Fibroblast of pulmonary artery (primary cell): ENCODE measurements around the gene CDH16.
A peak's percentile ranks its signal among the peaks of the same experiment; 100 is the strongest.
"Not testable (repeated sequence)": the region's sequence is repeated elsewhere in the genome, so short reads cannot be mapped to it uniquely, and the experiment has no call there.

Source experiments
- DNase-seq: peaks from one replicate; pipeline ENCODE4 v3.0.0-alpha.2; 2010; ENCODE audit warnings: low read depth
- H3K4me3 ChIP-seq: replicated peaks from 2 replicates; pipeline ENCODE4 v1.5.1; 2011; ENCODE audit warnings: low read depth, mild to moderate bottlenecking, control low read depth, low read length, moderate library complexity
- CTCF ChIP-seq: IDR thresholded peaks from 2 replicates; pipeline ENCODE4 v1.5.1; 2011; ENCODE audit warnings: mild to moderate bottlenecking, control low read depth, low read length, inconsistent platforms; ENCODE audit errors: missing control alignments

The CDH16 gene

DNA sequence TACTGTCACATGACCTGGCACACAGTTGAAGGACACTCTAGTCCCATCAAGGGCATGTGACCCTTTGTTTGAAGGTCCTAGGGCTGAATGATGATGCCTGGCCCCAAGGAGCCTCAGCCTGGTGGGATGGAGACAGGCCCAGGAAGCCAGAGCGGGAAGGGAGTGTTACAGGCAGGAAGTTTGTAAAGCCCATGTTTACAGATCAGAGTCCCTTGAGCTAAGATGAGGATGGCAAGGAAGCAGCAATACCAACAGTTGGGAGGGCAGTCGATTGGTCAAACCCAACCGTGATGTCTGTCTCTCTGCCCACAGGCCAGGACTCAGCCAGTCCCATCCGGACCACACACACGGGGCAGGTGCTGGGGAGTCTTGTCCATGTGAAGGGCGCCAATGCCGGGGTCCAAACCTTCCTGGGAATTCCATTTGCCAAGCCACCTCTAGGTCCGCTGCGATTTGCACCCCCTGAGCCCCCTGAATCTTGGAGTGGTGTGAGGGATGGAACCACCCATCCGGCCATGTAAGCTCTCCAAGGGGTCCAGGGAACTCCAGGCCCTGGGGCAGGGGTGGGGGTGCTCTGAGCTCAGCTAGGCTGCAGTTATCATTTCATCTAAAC, 19.1 kb upstream of the CDH16 start:
- no peak for TF ChIP-seq CTCF
- no peak for DNase-seq
- no peak overlapping the region for H3K4me3 ChIP-seq

DNA sequence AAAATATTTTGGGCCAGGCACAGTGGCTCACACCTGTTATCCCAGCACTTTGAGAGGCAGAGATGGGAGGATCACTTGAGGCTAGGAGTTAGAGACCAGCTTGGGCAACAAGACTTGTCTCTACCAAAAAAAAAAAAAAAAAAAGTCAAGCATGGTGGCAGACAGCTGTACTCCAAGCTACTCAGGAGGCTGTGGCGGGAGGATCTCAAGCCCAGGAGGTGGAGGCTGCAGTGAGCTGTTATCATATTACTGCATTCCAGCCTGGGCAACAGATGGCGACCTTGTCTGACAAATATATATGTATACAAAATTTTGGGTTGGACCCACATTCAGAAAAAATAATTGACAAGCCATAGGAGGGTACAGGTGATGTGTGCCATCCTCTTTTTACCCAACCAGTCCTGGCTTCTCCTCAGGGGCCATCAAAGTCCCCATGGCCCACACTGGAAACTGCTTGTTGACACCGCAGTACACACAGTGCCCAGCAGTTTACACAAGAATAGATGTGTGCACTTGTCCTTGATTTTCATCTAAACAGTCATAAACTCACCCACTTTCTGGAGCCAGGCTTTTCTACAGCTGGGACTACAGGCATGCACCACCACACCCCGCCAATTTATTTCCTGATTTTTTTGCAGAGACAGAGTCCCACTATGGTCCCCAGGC, 18.3 kb upstream of the CDH16 start:
- no peak for TF ChIP-seq CTCF
- no peak overlapping the region for H3K4me3 ChIP-seq
- no peak for DNase-seq

DNA sequence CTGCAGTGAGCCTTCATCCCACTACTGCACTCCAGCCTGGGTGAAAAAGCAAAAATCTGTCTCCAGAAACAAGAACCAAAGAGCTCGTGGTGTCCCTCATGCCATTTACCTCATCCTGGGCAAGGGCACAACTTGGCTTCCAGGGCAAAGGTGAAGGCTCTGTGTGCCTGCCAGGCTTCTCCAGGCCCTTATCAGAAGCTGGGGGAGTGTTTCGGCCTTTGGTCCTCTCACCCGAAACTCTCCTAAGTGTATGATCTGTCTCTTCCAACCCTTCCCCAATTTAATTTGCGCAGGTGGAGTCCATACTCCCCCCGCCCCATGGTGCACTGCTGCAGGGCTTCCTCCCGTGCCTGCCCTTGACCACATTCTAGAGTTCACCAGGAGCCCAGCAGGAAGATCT, 17.8 kb upstream of the CDH16 start:
- DNase-seq, result no peak
- no peak for TF ChIP-seq CTCF
- H3K4me3 ChIP-seq, result no peak overlapping the region

DNA sequence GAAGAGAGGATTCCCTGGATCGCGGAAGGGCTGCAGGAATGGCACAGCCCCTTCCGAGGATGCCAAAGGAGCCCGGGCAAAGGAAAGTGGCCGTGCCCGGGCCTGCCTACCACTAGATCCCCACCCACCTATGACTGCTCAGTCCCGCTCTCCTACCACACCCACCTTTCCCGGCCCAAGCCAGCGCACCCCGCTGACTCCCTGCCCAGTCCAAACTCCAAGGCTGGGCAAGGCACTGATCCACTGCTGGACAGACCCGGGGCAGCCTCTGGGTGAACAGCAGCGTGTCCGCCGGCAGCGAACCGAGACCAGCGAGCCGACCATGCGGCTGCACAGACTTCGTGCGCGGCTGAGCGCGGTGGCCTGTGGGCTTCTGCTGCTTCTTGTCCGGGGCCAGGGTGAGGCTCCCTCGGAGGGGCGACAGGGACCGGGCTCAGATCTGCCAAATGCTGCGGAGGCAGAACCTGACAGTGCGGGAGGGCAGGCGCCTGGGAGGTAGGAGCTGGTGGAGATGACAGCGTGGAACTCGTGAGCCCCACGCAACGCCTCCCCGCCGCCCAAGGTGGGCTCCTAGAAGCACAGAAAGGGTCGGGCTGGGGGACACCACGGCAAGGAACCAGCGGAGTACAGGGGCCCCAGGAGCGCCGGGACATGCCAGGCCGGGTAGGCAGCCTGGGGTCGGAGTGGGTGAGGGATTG, 16.8 kb upstream of the CDH16 start, which contains the start of gene CES2:
Gene CES2 (plus strand): TSS at position 203 of the 698 bp plus-strand sequence. CDS start 120 bp downstream, at position 323.
- peak within 1 kb of the TSS; percentile 83 for H3K4me3 ChIP-seq
- DNase-seq, result peak; percentile 30
- no peak for TF ChIP-seq CTCF

- peak overlapping the region; percentile 83 for H3K4me3 ChIP-seq
- not testable (repeated sequence) for DNase-seq
Measured at GRCh38 chr16:66934839-66935313, 16.2 kb upstream of the CDH16 start.

GRCh38 chr16:66934138-66934838, 15.6 kb upstream of the CDH16 start, which contains the start of gene CIAO2B:
Gene CIAO2B (minus strand): TSS chr16:66934402. CDS start chr16:66934364, 38 bp downstream.
- H3K4me3 ChIP-seq, result peak within 1 kb of the TSS; percentile 83
- no peak for TF ChIP-seq CTCF
- DNase-seq, result peak; percentile 87

GRCh38 chr16:66933776-66934137, 15.1 kb upstream of the CDH16 start:
- H3K4me3 ChIP-seq, result peak overlapping the region; percentile 83
- no peak for DNase-seq
- no peak for TF ChIP-seq CTCF
